ENCODE results near the gene SOBP.
A peak's percentile ranks its signal among the peaks of the same experiment; 100 is the strongest.

The SOBP gene

DNA sequence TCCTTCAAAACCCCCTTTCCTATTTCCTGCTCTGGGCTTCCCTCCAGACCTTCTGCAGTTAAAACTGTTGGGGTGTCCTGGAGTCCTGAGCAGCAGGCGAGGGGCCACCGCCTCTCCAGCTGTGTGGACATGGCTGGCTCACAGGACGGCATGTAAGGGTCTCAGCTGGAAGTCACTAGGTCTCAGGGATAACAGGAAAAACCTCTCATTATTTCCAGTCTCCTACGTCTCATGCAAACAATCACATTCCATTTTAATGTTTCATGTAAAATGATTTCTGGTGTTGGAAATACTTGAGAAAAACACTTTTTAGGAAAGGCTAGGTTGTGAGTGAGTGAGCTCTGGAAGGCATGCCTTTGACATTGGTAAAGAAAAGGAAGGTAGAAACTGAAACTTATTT lies 175.5 kb downstream of the SOBP start:
- TF ChIP-seq, protein P1, sequence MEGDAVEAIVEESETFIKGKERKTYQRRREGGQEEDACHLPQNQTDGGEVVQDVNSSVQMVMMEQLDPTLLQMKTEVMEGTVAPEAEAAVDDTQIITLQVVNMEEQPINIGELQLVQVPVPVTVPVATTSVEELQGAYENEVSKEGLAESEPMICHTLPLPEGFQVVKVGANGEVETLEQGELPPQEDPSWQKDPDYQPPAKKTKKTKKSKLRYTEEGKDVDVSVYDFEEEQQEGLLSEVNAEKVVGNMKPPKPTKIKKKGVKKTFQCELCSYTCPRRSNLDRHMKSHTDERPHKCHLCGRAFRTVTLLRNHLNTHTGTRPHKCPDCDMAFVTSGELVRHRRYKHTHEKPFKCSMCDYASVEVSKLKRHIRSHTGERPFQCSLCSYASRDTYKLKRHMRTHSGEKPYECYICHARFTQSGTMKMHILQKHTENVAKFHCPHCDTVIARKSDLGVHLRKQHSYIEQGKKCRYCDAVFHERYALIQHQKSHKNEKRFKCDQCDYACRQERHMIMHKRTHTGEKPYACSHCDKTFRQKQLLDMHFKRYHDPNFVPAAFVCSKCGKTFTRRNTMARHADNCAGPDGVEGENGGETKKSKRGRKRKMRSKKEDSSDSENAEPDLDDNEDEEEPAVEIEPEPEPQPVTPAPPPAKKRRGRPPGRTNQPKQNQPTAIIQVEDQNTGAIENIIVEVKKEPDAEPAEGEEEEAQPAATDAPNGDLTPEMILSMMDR (IDR thresholded peaks at IDR 0.05; ENCODE audit: extremely low read depth, insufficient read depth, missing control alignments): no peak
- in situ Hi-C loops (cut with MboI; ENCODE audit: low pct_unique_long_range_greater_than_20kb, low sequenced_read_pairs, unreplicated experiment): no loop called here
- DNase-seq (ENCODE audit: low spot score): no peak

DNA sequence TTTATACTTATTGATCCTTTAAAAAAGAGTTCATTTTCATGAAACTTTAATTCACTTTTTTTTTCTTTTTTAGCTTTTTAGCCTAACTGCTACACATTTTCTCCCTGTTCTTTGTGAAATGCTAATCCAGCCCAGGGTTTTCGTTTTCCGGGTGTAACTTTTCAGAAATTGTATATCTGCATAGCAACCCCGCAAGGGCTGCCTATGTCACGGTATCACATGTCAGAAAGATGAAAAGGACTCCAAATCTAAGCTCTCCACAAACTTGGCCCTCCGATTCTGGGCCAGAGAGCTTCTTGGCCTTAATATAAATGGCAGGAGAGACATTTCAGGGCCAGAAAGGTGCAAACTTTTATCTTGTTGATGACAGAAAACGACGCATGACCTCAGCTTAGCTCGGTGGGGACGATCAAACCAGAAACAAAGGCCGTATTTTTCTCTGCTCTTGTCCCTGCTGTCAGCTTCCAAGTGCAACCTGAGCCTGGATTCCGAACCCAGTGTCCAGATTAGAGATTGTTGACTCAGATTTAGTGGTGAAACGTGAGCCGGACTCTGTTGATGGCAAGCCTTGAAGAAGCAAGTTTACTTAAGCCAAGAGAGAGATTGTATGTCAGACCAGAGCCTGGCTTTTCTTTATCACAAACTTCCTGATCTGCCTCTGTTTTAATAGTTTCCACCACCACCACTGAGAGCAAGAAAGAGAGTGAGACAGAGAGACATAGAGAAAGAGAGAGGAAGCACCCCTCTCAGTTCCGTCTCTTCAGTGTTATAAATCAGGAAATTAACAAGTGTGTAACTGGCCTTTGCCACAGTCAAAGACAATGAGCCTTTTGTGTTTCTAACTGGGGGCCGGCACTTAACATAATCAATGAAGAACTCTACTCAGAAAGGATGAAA lies 176.4 kb downstream of the SOBP start:
- DNase-seq (ENCODE audit: low spot score): no peak
- TF ChIP-seq, protein P1 (IDR thresholded peaks at IDR 0.05; ENCODE audit: extremely low read depth, insufficient read depth, missing control alignments): no peak
- in situ Hi-C loops (cut with MboI; ENCODE audit: low pct_unique_long_range_greater_than_20kb, low sequenced_read_pairs, unreplicated experiment): no loop called here

DNA sequence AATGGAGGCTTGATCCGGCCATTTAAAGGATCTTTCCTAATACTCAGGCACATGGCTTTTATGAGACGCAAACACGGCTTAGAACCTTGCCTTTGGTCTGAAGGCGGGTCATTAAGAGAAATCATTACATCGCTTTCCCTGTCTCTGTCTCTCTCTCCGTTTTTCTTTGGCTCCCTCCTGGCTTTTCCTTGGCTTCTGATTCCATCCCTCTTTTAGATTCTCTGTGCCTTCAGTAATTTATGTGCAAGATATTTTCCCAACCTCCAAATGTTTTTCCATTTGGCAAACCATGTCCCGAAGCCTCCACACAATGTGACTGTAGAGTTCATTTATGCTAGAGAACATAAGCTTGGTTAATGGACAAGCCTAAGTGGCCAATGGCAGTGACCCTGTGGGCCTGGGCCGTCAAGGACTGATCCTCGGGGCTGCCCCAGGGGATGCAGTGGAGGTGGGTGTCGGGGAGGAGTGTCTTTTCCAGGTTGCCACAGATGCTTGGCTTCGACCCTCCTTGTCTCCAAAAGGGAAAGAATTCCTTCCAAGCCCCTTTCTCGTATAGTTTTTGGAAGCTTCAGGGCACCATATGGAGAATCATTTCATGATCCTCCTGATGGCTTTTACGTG lies 177.2 kb downstream of the SOBP start:
- DNase-seq (ENCODE audit: low spot score): no peak
- TF ChIP-seq, protein P1 (IDR thresholded peaks at IDR 0.05; ENCODE audit: extremely low read depth, insufficient read depth, missing control alignments): no peak
- in situ Hi-C loops (cut with MboI; ENCODE audit: low pct_unique_long_range_greater_than_20kb, low sequenced_read_pairs, unreplicated experiment): no loop called here

DNA sequence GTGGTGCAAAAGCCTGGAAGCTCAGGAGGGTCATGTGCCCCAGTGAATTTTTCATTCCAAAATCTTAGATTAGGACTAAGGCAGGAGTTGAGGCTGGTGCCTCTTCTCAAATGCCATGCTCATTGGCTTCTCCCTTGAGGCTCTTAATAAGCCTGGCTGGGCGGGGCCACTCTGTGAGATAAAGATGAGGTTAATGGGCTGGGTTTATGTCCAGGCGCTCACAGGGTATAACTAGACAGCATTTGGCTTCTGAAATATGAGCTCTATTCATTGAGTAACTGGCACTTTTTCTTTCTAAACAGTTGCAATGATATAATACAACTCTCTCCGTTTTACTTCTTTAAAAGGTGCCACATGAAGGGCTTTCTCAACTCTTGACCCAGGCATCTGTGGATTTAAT lies 177.9 kb downstream of the SOBP start:
- in situ Hi-C loops (cut with MboI; ENCODE audit: low pct_unique_long_range_greater_than_20kb, low sequenced_read_pairs, unreplicated experiment): no loop called here
- TF ChIP-seq, protein P1 (IDR thresholded peaks at IDR 0.05; ENCODE audit: extremely low read depth, insufficient read depth, missing control alignments): no peak
- no peak for DNase-seq (ENCODE audit: low spot score)

DNA sequence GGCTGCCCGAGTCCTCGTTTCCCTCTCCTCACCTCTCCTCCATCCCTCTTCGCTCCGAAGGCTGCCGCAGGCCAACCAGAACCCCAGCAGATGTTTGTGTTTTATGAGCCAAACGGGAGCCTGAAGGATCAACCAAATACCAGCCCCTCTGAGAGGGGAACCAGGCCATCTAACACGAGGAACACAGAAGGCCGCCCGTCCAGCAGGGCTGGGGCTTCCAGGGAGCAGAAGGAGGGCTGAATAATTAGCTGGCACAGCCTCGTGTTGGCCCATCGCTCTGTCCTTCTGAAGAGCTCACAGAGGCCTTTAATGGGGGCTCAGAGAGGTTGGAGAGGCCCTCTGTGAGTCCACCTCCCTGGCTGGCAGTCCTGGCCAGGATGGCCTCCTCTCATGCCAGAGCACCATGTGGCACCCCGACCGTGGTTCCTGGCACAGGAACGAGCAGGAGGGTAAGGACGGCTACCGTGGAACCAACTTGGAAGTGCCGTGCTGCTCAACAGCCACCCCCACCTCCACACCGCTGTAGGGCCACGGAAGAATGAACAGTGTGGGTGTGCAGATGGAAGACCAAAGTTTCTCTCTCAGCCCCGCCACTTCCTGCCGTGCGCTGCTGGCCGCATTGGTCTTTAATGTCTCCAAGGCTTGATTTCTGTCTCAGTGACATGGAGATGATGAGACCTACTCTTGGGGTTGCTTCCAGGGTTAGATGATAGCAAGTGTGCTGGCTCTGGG lies 179.0 kb downstream of the SOBP start:
- in situ Hi-C loops (cut with MboI; ENCODE audit: low pct_unique_long_range_greater_than_20kb, low sequenced_read_pairs, unreplicated experiment): no loop called here
- DNase-seq (ENCODE audit: low spot score): peak; percentile 75
- TF ChIP-seq, protein P1 (IDR thresholded peaks at IDR 0.05; ENCODE audit: extremely low read depth, insufficient read depth, missing control alignments): no peak

DNA sequence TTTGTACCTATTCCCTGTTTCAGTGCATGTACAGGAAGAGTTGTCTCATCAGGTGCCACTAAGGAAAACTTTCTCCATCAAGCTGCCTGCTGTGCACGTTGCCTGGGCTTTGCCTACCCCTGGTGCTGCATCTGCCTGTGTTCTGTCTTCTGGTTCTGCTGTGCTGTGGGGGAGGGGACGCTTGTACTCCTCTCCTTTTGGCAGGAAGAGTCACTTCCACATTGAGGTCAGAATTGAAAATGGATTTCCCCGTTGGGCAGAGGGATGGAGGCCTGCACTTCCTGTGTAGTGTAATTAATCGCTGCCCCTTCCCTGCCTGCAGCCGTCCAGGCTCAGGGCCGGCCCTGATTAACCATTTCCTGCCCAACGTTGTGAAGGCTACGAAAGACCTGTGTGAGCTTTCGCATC lies 180.9 kb downstream of the SOBP start:
- in situ Hi-C loops (cut with MboI; ENCODE audit: low pct_unique_long_range_greater_than_20kb, low sequenced_read_pairs, unreplicated experiment): no loop called here
- TF ChIP-seq, protein P1 (IDR thresholded peaks at IDR 0.05; ENCODE audit: extremely low read depth, insufficient read depth, missing control alignments): no peak
- DNase-seq (ENCODE audit: low spot score): no peak

All from GM13977 (cell line).